Activated T-helper 1 cell treated with anti-CD3 and anti-CD28 coated beads, Interleukin-2, amount 50 U/mL, for 16 hours (primary cell): Measurements from ENCODE around the gene FAXC.
"Not testable (repeated sequence)": the region's sequence is repeated elsewhere in the genome, so short reads cannot be mapped to it uniquely, and the experiment has no call there.

ENCODE experiments used
- DNase-seq, 2 donors: peaks; one replicate each; pipeline ENCODE4 v3.0.0-alpha.2; 2020; ENCODE audit warnings: low read depth in 1 of 2, low spot score in 1 of 2

FAXC gene

DNA sequence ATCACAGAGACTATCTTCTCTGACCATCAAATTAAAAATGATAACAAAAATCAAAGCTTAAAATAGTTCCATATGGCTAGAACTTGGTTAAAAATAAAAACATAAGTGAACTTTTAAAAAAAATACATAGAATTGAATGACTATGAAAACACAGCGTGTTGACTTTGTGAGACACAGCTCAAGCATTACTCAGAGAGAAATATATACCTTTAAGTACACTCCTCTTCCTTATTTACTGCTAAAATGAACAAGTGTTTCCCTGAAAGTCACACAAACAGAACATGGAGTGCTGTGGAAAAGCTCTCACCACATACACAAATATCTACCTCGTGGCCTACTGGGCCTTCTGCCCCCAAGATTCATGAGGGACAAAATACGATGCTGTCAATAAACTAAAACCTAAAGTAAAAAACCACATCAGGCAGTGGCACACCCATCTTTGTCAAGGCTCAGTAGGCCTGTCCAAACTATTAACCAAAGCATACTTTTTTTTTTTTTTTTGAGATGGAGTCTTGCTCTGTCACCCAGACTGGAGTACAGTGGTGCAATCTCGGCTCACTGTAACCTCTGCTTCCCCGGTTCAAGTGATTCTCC is 7.5 kb downstream of the FAXC start:
- no peak for DNase-seq

DNA sequence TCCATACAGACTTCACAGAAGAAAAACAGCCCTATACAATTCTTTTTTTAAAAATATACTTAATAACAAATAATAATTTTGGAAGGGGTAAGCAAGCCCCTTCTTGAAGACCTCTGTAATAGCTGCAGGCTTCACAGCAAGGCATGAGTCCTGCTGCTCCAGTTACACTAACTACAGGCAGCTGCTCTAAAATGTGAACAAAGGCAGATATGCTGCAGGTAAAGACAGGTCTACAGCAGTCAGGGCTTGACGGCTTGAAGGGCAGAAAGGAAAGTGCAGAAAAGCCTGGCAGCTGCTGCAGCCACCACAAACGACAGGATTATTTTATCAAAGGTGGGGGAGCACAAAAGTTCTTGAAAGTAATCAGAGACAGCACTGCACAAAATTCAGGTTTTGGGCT is 11.3 kb downstream of the FAXC start:
- DNase-seq: no peak

DNA sequence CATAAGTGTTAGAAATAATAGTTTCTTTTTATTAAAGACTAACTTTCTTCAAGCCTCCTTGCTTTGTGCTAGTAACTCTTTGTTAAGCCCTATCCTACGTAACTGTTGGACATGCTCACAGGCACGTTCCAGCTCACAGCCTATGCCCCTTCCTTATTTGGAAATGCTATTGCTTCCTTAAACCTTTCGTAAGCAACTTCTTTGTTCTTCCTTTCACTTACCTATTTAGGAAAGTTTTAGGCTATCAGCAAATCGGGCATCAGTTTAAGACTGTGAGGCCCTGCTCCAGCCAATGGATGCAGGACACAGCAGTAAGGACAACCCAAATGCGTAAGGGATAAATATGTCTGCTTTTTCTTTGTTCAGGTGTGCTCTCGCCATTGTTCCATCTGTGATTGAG is 14.2 kb downstream of the FAXC start:
- DNase-seq: not testable (repeated sequence)

DNA sequence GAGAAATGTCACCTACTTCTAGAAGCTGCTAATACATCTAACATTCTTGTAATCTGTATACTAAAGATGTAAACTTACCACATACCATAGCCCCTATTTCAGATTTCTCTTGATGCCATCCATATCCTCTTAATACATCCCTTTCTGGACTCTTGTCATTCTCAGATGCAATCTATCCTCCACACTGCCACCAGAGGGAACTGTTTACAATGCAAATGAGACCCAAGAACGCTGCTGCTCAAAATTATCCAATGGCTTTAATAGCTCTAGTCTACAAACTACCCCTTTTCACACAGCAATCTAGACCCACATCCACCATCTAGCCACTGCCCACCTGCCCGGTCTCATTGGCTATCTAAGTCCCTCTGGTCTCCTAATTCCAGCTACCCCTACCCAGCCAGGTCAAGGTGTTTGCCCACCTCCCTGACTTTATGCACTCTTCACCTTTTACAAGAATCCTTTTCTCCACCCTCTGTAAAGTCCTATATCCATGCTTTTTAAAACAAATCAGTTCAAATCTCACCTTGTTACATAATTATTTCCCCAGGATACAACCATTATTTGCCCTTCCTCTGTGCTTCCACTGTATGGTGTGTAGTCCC is 14.8 kb downstream of the FAXC start:
- no peak for DNase-seq

DNA sequence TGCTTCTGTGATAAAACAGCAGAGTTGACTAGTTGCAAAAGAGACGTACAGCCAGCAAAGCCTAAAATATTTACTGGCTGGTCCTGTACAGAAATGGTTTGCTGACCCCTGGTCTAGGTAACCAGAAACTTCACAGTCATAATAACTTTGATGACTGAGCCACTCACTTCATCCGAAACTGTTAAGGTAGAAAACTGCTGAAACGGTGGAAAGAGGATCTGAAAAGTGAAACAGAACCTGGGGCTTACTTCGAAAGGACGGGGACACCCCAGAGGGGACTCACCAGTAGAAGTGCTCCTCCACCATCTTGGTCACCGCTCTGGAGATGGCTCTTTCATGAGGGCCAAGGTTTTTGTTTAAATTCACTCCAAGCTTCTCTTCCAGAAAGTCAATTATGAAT is 16.4 kb downstream of the FAXC start:
- DNase-seq: no peak

DNA sequence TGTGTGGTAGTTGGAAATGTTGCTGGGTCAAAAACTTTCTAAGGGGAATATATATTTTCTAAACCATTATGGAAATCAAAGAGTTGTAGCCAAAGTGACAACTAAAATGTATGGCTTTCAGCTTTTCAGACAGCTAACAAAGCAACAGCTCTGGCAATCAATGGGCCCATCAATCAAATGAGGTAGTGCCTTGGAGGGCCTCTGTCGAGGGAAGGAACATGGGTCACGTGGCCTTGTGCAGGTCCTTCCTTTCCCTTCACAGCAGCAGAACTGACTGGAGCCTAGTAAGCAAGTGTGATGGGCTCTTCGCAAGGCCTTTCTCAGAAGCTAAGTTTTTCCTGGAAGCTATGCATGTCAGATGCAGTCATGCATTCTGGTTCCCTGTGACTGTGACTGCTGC is 17.9 kb downstream of the FAXC start:
- no peak for DNase-seq

DNA sequence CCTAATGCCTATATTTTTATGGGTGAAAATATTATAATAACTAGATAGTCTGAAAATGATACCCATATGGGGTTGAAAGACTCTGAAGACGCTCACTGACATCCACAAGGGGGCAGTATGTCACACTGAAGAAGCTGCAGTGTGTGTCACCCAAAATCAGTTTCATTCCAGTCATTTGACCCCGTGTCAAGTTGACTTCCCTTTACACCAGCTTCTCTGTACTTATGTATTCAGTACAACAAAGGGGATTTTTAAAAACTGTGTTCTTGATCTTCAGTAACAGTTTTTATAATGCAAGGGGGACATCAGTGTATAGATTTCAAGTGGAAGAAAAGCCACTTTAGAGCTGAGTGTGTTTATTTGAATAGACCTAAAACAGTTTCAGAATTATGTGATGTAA is 19.3 kb downstream of the FAXC start:
- DNase-seq: peak in 1 of 2 donors; percentile 7

DNA sequence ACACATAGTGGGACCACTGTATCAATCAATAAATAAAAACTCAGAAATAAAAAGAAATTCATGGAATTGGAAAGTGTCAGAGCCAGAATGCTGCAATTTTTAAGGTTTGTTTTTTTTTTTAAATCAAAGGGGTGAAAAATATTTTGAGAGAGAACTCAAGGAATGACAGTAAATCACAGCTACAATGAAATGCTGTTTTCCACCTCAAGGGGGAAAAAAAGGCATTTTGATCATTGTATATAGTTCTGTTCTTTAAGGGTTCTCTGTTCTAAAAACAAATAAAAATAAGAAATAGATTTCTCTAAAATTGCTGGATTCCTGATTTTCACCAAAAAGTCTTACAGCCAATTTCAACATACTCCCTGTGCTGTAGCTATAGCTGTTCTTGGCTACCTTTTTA is 24.5 kb downstream of the FAXC start:
- DNase-seq: no peak

DNA sequence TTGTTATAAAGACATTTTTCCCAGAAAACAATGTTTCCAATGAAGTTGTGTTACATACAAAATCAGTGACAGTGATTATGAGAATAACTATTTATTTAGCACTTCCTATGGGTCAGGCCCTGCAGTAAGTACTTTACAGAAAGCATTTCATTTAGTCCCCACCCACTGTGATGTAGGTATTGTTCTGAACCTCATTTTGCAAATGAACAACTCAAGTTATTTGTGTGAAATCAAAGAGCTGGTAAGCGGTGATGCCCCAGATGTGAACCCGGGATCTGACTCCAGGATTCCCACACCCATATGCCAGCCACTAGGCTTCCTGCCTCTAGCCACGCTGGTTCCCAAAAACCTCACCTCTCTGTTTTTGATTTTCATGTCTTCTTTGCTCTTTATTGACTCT is 30.9 kb downstream of the FAXC start:
- DNase-seq: no peak

DNA sequence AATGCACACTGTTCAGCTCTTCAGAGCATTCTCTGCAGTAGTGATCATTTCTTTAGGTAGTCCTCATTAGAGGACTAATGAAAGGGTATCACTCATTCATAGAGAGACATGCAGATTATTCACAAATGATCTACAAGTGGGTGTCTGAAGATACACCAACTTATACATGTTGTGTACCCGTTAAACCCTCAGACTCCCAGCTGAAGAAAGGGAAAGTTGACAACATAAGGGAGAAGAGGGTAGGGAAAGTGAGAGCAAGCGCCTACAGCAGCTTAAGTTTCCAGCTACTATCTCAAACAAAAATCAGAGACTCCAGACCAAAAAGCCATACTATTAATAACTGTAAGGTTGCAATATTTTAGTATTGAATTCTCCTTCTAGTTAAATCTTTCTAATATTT is 37.1 kb downstream of the FAXC start:
- DNase-seq: no peak

DNA sequence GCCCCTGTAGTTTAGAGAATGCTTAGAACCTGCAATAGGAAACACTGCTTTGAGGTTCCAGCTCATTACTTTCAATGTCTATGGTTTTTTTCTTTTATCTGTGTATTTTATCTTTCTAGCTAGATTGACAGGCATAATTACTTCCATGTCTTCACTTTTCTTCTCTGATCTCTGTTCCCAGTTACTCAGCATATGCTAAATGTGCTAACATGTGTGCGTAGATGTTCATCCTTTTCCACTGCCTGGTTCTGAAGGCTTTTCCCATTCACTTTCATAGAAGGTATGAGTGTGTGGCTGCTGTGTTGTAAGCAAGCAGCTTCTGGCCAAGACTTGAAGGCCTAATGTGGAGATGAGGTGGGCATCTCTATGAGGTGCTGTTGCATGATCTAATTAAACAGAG is 38.9 kb downstream of the FAXC start:
- no peak for DNase-seq

DNA sequence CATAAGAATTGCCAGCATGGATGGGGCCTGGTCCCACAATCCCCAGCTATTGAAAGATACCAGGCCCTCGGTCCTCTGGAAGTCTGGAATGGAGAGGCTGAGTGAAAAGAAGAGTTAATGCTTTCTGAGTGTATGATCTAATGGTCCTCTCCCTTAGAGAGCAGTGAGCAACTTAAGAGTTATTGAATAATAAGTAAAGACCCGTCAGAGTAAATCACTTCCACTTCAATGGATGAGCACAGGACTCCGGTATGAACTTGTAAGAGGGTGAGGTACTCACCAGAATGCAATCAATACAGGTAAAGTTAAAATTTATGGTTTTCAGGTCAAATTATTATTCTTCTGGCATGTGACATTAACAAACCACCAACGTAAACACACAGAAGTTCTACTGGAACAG is 39.9 kb downstream of the FAXC start:
- no peak for DNase-seq

DNA sequence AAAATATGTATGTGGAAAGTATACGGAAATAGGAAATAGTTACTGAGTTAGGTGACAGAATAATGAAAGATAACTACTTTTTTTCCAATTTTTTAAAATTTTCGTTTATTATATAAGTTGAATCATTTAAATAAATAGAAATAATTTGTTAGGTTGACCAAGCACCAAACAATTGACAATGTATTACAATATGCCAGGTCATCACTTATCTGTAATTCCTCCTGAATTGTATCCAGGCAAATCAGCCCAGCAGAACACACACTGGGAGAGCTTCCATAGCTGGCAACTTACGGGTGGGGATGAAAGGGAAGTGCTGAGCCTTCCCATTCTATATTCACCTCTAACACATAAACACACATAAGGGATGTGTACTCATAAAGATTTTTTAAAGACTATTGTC is 40.7 kb downstream of the FAXC start:
- no peak for DNase-seq

DNA sequence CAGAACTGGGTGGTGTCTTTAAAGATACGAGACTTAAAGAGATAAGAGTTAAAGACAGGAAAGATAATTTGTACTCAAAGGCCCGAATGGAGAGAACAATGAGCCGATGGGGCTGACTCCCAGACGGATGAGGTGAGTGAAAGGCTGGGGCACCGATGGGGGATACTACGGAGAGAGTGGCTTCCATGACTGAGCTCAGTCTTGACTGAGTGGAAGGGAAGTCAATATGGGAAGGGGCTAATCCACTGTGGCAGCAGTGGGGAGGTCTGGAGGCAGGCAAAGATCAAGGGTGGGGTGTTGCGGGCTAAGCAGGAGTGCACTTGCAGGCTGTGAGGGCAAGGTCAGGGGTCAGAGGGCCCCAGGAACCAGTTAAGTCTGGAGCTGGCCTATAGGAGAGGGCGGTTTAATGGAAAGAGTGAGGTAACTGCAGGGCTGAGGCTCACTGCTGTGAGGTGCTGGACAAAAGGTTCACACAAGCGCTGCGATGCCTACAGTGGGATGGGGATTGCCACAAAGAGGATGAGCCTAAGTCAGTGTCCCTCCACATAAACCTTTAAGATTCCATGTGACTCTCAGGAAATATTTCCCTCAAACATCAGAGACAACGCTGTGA is 42.1 kb downstream of the FAXC start:
- no peak for DNase-seq

DNA sequence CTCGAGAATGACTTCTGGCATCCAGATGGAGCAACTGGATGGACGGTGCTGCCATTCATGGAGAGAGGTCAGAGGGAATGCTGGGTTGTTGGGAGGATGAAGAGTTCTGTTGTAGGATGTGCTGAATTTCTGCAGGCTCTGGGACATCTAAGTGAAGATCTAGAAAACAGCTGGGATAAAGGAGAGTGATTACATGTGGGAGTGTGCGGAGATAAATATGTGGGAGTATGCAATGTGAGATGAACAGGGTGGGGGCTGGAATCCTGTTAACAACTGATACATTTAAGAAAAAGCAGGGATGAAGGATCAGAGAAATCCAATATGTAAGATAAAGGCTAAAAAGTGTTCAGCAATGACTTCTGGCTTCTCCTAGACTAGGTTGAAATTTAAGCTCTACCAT is 43.1 kb downstream of the FAXC start:
- no peak for DNase-seq

DNA sequence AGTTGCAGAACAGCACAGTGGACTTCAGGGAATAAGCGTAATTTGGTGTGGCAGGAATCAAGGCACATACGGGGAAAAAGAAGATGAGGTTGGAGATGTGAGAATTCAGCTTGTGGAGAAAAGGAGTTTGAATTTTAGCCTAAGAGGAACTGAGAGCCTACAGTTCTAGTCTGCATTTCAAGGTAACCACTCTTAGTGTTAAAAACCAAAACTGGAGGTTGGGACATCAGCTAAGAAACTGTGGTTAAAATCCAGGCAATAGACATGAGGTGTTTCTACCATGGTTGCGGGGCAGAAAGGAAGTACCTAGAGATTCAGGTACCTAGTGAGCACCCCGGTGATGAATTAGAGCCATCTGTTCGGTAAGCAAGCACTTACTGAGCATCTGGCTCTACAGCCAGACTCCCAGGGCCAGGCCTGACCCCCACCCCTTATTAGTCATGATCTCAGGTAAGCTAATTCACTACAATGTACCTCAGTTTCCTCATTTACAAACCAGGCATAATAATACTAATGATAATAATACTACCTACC is 44.4 kb downstream of the FAXC start:
- no peak for DNase-seq

DNA sequence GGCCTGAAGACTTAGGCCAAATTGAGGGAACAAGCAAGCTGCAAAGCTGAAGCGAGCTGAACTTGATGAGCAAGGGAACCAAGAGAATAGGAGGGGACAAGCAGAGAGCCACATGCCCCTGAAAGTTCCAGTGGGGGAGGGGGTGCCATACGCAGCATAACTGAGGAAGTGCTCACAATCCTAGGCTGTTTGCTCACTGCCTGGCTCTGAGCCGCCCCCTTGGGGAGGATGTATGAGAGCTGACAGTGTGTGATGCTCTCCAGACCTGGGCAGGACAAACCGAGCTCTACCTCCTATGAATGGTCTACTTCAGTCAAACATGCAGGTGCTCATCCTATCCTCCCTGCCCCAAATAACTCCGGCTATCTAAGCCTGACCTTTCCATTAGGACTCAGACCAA is 52.1 kb downstream of the FAXC start:
- DNase-seq: no peak

DNA sequence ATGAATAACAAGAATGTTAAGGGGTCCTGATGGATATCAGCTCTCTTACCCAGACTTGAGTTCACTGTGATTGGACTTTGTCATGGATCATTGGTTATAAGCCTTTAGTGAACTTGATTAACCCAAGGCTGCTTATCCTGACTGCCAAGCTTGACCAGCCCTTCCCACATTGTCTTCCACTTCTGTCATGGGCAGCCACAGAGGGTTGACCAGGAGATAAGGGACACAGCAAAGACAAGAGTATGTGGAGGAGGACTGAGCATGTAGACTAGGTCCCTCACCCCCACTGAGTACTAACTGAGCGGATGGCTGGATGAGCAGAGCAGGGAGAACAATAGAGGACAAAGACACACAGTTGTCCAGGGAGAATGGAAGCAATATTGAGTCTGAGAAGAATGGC is 52.5 kb downstream of the FAXC start:
- no peak for DNase-seq

DNA sequence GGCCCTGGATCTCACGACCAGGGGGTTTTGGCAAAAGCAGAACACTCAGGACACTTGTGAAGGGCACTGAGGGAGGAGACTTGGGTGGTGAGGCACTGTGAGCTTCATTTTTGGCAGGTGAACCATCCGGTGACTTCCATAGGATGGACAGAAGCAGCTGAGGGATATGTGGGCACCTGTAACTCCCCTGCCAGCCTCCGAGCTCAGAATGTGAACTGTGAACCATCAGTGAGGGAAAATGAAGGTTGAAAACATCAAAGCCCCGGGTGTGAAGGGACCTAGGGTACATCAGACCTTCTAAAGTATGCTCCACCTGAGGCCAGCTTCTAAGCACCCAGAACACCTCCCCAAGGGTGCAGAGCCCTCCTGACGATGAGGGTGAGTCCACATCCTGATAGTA is 53.2 kb downstream of the FAXC start:
- DNase-seq: no peak

DNA sequence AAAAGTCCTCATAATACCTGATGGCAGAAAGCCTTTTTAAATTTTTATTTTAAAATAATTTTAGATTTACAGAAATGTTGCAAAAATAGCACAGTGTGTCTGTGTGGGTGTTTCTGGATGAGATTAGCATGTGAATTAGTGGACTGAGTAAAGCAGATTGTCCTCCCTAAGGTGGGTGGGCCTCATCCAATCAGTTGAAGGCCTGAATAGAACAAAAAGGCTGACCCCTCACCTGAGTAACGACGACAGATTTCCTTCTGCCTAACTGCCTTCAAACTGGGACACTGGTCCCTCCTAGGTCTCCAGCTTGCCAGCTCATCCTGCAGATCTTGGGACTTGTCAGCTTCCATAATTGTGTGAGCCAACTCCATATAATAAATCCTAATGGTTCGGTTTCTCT is 54.2 kb downstream of the FAXC start:
- DNase-seq: no peak

DNA sequence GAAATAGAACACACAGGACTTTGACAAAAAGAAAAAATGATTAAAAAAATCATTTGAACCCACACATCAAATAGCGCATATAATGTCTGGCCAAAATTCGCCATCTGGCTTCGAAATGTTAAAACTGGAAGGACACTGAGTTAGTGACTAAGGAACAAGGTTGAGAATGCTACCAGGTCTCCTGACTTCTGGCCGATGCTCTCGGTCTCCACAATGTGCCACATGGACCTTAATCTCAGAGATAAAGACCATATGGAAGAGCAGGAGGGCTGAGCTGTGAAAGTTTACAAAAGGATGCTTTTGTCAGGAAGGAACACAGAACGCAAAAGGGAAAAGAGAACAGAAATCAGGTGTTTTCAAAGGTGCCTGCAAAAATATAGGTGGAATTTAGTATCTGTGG is 54.7 kb downstream of the FAXC start:
- DNase-seq: no peak

DNA sequence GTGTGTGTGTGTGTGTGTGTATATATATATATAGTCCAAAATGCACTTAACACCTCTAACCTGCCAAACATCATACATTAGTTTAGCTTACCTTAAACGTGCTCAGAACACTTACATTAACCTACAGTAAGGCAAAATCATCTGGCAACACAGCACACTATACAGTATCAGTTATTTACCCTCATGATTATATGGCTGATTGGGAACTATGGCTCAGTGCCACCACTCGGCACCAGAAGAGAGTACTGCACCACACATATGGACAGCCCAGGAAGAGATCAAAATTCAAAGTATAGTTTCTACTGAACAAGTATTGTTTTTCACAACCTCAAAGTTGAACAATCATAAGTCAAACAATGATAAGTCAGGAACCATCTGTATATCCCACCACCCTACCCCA is 59.8 kb downstream of the FAXC start:
- DNase-seq: no peak

DNA sequence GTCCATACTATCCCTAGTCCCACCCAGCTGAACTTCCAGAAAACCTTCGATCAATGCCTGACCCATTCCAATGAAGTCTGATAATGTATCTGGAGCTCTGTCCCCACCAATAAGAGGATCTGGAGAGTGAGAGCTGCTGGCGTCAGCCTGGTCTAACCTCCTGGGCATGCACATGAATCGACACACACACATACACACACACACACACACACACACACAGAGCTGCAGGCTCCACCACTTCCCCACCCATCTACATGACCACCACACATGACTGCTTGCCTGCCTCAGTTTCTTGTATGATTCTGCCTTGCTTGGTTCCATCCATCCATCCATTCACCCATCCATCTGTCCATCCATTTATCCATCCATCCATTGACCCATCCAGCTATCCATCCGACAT is 60.8 kb downstream of the FAXC start:
- no peak for DNase-seq
